ENCODE results near the gene MICU1.
A peak's percentile ranks its signal among the peaks of the same experiment; 100 is the strongest.
"Not testable (repeated sequence)": the region's sequence is repeated elsewhere in the genome, so short reads cannot be mapped to it uniquely, and the experiment has no call there.

Gene MICU1

DNA sequence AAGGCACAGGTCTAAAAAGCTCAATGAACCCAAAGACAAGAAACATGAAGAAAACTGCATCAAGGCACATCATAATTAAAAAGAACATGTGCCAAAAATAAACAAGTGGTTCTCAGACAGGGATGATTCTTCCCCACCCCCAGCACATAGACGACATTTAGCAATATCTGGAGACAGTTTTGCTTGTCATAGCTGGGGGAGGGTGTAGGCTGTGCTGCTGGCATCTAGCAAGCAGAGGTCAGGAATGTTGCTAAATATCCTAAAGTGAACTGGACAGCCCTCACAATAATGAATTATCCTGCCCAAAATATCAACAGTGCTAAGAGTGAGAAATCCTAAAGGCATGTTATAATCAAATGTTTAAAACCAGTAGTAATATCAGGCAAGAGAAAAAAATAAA lies 122.6 kb downstream of the MICU1 start:
- peak; percentile 12 for DNase-seq

DNA sequence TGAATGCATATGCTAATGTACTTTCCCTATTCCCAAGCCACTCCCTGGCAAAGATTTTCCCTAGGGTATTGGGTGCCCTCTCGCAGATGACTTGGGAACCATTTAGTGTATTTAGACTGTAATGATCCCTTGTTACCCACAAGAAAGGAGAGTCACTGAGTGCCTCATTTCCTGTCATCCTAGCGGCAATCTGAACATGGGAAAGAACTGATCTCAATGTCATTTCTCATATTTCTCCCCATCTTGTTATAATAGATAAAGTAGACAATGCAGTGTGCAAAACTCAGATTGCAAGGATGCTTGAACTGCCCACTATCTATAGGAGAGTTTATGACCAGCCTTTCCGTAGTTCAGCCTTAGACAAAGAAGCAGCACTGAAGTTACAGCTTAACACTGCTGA lies 123.3 kb downstream of the MICU1 start:
- no peak for DNase-seq

DNA sequence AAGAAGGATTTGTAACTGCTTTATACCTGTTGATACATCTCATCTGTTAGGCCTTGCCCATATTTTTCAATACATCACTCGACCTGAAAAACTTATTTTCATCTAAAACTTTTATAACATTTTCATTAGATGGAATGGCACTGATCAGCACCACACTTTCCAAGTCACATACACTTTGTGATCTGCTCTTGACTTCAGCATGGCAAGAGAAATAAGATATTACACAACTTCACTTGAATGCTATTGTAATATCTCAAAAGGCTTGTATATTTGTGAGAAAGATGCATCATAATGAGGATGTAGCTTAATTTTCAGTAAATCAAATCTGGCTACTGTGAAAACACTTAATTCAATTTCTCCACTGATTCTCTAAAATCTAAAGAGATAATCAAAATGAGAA lies 126.2 kb downstream of the MICU1 start:
- DNase-seq = no peak

DNA sequence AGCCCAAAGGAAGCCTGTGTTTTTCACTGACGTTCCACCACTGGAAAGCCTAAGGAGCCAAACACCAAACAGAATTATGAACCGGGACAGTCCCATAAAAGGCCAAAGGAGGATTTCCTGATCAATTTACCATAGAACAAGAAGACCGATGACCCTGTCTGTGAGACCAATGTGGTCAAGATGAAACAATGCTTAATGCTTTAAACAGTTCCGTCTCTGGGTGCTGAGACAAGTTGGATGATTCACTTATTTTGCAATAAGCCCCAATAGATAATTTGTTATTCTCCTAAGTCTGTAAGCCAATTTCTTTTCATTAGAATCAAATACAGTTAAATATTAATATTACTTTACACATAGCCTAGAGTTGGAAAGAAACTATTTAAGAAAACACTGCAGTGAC lies 134.9 kb downstream of the MICU1 start:
- DNase-seq = no peak

DNA sequence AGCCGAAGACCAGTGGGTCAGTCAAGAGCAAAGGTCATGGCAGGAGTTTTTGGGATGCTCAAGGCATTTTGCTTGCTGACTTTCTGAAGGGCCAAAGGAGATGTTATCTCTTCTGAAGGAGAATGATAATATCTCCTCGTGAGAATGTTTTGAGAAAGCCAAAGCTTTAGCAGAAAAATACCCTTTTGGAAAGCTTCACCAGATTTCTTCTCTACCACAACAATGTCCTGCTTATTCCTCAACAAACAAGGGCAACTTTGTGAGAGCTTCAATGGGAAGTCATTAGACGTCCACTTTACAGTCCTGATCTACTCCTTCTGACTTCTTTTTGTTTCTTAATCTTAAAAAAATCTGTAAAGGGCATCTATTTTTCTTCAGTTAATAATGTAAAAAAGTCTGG lies 138.4 kb downstream of the MICU1 start:
- no peak for DNase-seq

DNA sequence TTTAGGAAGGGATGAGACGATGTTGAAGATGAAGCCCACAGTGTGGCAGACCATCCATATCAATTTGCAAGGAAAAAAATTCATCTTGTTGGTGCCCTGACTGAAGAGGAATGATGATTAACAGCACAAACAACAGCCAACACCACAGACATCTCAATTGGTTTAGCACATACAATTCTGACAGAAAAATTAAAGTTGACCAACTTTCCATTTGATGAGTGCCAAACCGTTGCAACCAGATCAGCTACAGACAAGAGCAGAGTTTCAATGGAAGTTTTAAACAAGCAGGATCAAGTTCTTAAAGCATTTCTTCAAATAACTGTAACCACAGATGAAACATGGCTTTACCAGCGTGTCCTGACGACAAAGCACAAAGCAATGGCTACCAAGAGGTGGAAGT lies 138.8 kb downstream of the MICU1 start:
- no peak for DNase-seq

DNA sequence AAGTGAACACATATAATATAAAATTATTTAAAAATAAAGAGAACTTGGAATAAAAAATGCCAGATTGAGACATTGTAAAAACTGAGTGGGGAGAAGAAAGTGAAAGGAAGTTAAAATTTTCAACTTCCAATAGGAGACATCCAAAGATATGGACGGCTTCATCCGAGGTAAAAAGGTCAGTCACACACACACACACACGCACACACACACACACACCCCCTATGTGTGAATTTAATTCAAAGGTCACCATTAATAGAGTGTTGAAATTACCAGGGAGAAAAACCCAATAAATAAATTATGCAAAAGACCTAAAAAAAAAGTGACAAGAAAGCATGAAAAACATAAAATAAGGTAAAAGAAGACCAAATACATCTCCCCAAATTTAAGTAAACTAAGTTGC lies 140.2 kb downstream of the MICU1 start:
- DNase-seq = no peak

DNA sequence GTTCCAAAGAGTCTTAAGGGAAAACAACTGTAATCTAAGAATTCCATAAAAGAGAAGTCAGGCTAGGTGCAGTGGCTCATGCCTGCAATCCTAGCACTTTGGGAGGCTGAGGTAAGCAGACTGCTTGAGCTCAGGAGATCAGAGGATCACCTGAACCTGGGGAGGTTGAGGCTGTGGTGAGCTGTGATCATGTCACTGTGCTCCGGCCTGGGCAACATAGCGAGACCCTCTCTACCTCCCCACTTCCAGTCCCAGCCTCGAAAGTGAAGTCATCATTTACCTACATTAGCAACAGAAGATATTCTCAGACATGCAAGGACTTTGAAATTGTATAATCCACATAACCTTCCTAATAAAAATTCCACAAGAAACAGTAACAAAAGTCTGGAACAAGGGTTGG lies 141.4 kb downstream of the MICU1 start:
- no peak for DNase-seq

DNA sequence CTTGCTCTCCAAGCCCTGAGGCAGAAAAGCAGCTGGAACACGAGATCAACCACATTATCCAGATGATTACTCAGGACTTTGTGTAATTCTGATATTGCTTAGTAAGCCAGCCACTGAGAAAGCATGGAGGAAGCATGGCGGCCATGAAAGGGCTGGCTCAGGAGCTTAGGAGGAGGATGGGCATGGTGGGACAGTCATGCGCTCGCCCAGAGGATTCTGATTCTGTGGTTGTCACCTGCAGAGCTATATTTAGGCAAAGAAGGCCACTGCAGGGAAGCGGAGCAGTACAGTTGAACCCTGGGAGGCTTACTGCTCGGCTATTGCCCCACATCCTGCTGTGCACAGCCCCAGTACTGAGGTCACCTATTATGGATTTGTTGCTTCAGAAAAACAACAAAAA lies 142.4 kb downstream of the MICU1 start:
- peak; percentile 57 for DNase-seq

DNA sequence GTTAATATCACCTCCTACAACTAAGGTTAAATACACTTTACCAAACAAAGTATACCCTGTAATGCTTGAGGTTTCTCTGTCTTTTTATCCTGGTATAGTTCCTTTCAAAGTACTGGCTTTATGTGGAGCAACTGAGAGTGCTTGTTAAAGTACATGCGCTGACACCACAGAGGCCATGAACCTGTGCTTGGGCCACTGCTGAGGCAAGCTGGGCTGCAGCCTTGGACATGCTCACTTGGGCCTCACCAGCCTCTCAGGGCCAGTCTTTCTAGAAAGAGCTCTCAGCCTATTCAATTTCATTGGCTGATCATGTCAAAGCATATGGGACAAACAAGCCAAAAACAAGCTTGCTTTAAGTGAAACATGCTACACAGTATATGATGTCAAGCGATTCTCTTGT lies 145.0 kb downstream of the MICU1 start:
- DNase-seq = no peak

DNA sequence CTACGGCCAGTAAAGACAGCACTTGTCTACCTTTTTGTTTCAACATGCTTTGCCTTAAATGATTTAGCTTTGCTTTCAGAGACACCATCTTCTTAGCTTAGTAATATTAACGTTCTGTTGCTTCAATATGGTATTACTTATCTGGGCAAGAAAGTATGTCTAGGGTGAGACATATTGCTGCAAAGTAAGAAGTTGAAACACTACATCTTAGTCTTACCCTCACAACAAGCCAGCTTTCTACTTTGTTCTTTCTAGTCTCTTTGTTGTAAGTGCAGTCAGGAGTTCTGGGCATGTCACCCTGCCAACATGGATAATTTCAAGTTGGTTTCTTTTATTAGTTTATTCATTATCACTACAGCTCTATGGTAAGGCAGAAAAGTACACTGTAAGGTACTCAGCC lies 148.4 kb downstream of the MICU1 start:
- DNase-seq = no peak

DNA sequence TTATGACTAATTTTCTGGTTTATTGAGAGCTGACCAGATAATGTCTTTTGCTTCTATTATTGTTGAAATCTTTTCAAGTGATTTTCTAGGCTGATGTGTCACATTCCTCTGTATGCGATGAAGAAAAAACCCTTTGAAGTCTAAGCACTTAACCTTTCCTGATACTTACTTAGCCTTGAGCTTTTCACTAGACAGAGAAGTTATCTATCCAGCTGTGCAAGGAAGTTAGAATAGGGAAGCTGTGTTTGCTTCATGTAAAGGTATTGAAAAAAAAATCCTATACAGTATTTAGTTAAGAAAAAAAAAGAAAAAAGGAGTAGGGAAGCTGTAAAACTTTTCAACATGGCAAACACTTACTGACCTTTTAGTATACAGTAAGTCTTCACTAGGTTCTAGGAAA lies 153.6 kb downstream of the MICU1 start:
- DNase-seq = no peak

DNA sequence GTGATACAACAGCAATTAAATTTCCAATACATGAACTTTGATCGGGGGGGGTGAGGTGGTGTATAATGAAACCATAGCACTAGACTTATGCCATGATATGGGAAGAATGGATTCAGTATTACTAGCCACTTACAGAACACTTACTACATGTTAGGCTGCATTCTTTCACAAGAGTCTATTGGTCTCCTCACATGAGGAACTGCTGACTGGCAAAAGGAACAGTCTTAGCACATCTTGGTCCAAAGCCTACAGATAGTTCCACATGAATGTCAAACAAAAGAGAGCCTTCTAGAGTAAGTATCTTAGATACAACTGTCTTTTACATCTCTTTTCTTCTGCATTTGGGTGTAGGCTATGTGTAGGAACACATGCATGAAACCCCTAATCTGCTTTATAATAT lies 155.2 kb downstream of the MICU1 start:
- DNase-seq = peak; percentile 14

DNA sequence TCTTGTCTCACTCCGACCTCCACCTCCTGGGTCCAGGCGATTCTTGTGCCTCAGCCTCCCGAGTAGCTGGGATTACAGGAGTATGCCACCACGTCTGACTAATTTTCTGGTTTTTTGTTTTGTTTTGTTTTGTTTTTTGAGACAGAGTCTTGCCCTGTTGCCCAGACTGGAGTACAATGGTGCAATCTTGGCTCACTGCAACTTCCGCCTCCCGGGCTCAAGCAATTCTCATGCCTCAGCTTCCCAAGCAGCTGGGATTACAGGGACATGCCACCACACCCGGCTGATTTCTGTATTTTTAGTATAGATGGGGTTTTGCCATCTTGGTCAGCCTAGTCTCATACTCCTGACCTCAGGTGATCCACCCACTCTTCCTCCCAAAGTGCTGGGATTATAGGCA lies 158.8 kb downstream of the MICU1 start:
- DNase-seq = not testable (repeated sequence)

DNA sequence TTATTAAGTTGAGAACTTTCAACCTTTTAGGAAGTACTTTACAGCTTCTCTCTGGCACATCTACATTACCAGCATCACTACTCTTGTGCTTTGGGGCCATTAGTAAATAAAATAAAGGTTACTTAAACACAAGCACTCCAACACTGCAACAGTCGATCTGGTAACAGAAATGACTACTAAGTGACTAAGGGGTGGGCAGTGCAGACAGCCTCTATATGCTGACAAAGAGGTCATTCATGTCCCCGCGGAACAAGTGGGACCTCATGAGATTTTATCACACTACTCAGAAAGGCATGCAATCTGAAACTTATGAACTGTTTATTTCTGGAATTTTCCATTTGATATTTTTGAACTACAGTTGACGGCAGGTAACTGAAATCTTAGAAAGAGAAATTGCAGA lies 159.9 kb downstream of the MICU1 start:
- no peak for DNase-seq

DNA sequence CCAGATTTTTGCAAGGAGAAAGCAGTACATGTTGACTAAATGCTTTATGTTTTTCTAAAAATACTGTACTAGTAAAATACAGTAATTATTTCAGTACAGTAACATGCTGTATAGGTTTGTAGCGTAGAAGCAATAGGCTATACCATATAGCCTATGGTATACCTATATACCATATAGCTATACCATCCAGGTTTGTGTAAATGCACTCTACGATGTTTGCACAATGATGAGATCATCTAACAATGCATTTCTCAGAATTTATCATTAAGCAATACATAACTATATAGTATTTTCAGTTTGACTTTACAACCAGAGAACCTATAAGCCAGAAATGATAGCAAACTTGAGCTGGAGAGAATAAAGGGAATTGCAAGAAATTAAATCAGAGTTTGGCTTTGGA lies 161.4 kb downstream of the MICU1 start:
- DNase-seq = no peak

DNA sequence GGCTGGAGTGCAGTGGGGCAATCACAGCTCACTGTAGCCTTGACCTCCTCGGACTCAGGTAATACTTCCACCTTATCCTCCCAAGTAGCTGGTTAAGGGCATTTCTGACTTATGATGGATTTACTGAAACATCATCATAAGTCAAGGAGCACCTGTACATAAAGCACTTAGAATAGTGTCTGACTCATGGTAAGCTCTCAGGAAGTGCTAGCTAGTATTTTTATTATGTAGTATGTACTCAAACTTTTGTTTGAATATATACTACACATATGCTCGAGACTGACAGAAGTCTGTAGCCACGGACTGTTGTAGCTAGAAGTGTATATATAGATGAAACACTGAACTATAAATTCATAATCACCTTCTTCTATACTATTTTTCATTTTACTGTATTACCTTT lies 163.6 kb downstream of the MICU1 start:
- DNase-seq = no peak

DNA sequence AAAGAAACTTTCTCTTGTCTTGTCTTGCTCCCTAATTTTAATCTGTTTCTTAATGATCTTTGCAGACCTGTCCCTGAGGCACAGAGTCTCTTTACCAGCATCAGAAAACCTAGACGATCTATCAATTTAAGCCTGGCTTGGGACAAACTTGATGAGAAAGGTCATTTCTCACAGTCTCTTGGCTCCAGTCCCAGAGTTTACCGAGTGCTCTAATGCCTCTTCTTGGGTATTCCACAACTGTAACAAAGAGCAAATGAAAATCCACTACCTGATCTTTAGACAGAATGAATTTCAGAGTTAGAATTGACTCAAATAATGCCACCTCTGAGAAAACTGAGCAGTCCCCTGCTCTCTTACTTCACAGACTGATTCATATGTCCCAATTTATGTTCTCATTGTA lies 164.8 kb downstream of the MICU1 start:
- DNase-seq = no peak

DNA sequence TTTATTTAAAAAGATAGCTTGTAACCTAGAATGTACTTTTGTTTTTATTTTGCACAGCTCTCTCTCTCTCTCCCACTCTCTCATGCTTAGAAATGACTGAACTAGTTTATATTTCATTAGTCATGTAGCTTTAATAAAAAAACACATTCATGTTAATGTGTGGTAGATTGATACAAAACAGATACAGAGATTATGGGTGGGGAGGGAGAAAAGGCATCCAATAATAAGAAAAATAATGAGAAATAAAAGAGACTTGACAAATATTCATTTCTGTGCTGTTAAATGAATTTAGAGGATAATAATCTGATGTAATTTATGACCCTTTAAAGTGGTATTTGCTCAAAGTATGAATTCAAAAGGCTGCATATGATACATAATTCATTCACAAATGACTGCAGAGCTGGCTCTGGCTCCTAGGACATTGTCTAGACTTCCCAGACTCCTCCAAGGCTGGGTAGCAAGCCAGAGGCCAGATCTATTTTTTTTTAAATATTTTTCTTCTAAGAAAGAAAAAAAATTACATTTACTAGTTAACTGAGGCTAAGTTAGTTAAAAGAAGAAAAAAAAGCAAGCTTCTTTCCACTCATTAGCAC lies 165.5 kb downstream of the MICU1 start:
- DNase-seq = no peak

DNA sequence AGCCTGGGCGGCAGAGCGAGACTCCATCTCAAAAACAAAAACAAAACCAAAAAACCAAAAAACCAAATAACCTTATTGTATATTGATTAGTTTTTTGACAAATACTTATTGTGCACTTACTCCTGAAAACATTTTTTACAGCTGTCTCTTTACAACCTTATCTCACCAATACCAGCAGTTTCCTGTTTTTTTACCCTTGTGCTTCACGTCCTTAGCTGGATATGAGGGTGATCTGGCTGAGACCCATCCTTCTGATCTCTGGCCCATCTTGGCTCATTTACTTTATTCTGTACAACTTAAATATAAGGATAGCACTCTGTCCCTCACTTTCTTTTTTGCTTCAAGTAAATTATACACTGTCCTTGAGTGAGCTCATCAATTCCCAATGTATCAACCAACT lies 166.6 kb downstream of the MICU1 start:
- DNase-seq = no peak

DNA sequence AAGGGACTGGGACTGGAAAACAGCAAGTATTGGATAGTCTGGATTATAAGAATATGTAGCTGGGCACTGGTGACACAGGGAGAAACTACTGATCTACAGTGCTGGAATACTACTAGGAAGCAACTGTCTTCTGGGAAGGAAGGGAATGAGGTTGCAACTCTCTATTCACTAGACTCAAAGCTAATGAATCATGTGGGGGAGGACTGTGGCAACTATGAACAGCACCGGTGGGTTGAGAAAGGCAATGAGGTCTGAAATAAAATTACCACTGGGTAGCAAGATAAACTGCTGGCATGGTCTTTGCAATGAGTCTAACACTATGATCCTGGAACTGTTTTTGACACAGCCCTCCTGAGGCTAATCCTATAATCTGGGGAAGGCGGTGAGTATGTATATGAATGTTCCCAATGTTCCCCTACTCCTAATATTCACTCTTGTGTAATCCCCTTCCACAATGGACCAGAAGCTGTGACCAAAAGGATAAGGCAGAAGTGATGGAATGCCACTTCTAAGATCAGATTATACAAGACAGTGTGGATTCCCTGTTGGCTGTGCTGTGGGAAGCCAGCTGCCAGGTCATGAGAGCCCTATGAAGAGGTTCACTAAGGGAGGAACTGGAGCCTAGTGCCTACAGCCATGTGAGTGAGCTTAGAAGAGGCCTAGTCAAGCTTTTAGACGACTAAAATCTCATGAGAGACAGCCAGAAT lies 169.8 kb downstream of the MICU1 start:
- DNase-seq = no peak

DNA sequence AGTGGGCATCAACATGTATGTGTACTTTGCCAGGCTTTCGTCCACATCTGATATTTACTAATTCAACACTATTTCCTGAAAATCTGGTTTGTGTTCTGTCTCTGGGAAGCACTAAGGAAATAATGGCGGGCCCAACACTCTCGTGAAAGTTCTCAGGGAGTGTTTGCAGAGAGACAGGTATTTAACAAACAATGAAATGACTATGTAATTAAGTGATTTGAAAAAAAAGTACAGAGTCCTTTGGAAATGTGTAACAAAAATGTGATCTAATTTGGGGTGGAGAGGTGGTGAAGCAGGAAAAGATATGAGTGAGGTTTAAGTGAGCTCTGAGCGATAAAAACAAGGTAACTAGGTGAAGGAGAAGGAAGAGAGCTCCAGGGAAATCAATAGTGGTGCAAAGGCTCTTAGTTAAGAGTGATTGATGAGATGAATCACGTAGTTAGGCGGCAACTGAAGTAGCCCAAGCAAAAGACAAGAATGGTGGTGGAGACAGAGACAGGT lies 175.9 kb downstream of the MICU1 start:
- DNase-seq = no peak

DNA sequence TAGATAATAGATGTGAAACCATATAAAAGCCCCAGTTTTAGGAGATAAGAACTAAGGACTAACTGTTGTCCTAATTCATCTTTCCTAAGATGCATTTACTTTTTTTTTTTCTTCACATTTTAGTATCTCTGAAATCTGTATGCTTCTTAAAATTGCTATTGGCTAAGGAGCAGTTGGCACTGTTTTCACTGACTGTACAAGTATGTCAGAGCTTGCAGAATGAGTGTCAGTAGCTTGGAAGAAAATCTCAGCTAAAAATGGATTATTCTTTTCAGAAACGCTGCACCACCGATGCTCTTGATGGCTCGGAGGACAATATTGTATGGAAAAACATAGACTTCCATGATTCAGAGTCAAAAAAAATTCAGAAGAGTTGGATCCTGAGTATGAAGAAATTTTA lies 180.0 kb downstream of the MICU1 start:
- no peak for DNase-seq

DNA sequence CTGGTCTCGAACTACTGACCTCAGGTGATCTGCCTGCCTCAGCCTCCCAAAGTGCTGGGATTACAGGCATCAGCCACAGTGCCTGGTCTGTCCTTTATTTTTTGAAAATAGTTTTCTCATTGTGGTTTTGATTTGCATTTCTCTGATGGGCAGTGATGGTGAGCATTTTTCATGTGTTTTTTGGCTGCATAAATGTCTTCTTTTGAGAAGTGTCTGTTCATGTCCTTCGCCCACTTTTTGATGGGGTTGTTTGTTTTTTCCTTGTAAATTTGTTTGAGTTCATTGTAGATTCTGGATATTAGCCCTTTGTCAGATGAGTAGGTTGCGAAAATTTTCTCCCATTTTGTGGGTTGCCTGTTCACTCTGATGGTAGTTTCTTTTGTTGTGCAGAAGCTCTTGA lies 182.9 kb downstream of the MICU1 start:
- DNase-seq = not testable (repeated sequence)

DNA sequence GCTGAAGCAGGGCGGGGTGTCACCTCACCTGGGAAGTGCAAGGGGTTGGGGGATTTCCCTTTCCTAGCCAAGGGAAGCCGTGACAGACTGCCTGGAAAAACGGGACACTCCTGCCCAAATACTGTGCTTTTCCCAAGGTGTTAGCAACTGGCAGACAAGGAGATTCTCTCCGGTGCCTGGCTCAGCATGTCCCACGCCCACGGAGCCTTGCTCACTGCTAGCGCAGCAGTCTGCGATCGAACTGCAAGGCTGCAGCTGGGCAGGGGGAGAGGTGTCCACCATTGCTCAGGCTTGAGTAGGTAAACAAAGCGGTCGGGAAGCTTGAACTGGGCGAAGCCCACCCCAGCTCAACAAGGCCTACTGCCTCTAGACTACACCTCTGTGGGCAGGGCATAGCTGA lies 190.3 kb downstream of the MICU1 start:
- no peak for DNase-seq

All from SIG-M5 (cell line).